22Rv1 (cell line): ENCODE results near the gene FOXJ3.

Source experiments
- CTCF ChIP-seq: fragments of 450-650 bp; IDR thresholded peaks from 2 replicates; pipeline ENCODE4 v1.5.1; 2017; ENCODE audit warnings: mild to moderate bottlenecking
- ZFX ChIP-seq: fragments of 450-650 bp; IDR thresholded peaks from 2 replicates; pipeline ENCODE4 v1.6.1; 2017; ENCODE audit warnings: antibody characterized with exemption, borderline replicate concordance

GRCh38 chr1:42328047-42328625 is 6.9 kb downstream of the FOXJ3 start:
- TF ChIP-seq CTCF (no peak), ZFX (no peak)
